Thoracic aorta (tissue), 2 donors: ENCODE results near the gene PARP9. TPM values are rescaled to one million over a fixed set of nuclear protein-coding genes. Genes with fewer than 3 reads are reported as not detected.

ENCODE experiments used
- ATAC-seq: fragments of 150-250 bp; one replicate; pipeline ENCODE4 v1.8.0; 2017; ENCODE audit warnings: low read depth; ENCODE audit not compliant: insufficient number of reproducible peaks, low FRiP score
- DNase-seq: peaks from one replicate; pipeline ENCODE4 v3.0.0-alpha.2; 2020; ENCODE audit warnings: low spot score
- H3K27ac ChIP-seq, 2 donors: fragments of 200-600 bp; sonication (generic); 1 replicate in 1 of 2; 2 replicates in 1 of 2; pipeline ENCODE4 v1.5.1; 2016; ENCODE audit warnings: mild to moderate bottlenecking in 2 of 2, moderate library complexity in 2 of 2
- H3K27me3 ChIP-seq: fragments of 200-600 bp; sonication (generic); replicated peaks from 2 replicates; pipeline ENCODE4 v1.6.0; 2016; ENCODE audit warnings: mild to moderate bottlenecking; ENCODE audit not compliant: insufficient read depth
- H3K36me3 ChIP-seq: fragments of 200-600 bp; sonication (generic); one replicate; pipeline ENCODE4 v1.5.1; 2016
- H3K4me1 ChIP-seq, 2 donors: fragments of 200-600 bp; sonication (generic); 1 replicate in 1 of 2; 2 replicates in 1 of 2; pipeline versions ENCODE4 v1.5.1 to v1.6.0; 2016; ENCODE audit warnings: low read depth in 2 of 2, mild to moderate bottlenecking in 1 of 2; ENCODE audit not compliant: control insufficient read depth in 1 of 2
- H3K4me3 ChIP-seq: fragments of 200-600 bp; sonication (generic); 2 replicates; pipeline ENCODE4 v1.5.1; 2016; ENCODE audit warnings: mild to moderate bottlenecking
- H3K9me3 ChIP-seq: fragments of 200-600 bp; sonication (generic); 2 replicates; pipeline ENCODE4 v1.5.1; 2016
- total RNA-seq, 2 donors: library from RNA; depleted of rRNA; stranded (reverse); fragments of >200 nt; gene quantifications; one replicate each; pipeline versions ENCODE4 v1.1.0 to v1.2.3, GENCODE V29; 2016
- TF ChIP-seq, protein P1 (sequence below): fragments of 200-600 bp; sonication (generic); IDR thresholded peaks from one replicate; pipeline ENCODE4 v1.5.1; 2019; ENCODE audit warnings: antibody characterized with exemption

The PARP9 gene
- total RNA-seq, 2 donors from 2014 or later = 31.8 to 38.0 TPM

GRCh38 chr3:122590610-122591009 is 26.5 kb upstream of the PARP9 start:
- H3K36me3 ChIP-seq = no peaks in the 10 kb centered on the region
- no peak for DNase-seq
- ATAC-seq = no peak
- H3K27me3 ChIP-seq = no peaks in the 10 kb centered on the region
- H3K4me3 ChIP-seq = no peak overlapping the region
- no peaks in the 10 kb centered on the region for H3K4me1 ChIP-seq
- H3K9me3 ChIP-seq = no peaks in the 10 kb centered on the region
- H3K27ac ChIP-seq = no peak overlapping the region
- TF ChIP-seq, protein P1, sequence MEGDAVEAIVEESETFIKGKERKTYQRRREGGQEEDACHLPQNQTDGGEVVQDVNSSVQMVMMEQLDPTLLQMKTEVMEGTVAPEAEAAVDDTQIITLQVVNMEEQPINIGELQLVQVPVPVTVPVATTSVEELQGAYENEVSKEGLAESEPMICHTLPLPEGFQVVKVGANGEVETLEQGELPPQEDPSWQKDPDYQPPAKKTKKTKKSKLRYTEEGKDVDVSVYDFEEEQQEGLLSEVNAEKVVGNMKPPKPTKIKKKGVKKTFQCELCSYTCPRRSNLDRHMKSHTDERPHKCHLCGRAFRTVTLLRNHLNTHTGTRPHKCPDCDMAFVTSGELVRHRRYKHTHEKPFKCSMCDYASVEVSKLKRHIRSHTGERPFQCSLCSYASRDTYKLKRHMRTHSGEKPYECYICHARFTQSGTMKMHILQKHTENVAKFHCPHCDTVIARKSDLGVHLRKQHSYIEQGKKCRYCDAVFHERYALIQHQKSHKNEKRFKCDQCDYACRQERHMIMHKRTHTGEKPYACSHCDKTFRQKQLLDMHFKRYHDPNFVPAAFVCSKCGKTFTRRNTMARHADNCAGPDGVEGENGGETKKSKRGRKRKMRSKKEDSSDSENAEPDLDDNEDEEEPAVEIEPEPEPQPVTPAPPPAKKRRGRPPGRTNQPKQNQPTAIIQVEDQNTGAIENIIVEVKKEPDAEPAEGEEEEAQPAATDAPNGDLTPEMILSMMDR = no peak

DNA sequence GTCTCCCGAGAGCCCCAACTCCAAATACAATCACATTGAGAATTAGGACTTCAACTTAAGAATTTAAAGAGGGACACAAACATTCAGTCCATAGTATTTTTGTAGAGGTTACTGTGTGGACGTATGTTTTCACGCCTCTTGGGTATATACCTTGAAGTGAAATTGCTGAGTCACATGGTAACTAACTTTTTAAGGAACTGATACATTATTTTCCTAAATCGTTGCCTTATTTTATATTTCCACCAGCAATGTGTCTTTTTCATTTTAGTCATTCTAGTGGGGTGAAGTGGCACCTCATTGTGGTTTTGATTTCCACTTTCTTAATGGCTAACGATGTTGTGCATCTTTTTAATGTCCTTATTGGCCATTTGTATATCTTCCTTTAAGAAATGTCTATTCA is 25.2 kb upstream of the PARP9 start:
- no peak overlapping the region for H3K27ac ChIP-seq
- H3K36me3 ChIP-seq = no peaks in the 10 kb centered on the region
- no peaks in the 10 kb centered on the region for H3K9me3 ChIP-seq
- TF ChIP-seq, protein P1 = no peak
- H3K4me3 ChIP-seq = no peak overlapping the region
- no peak for DNase-seq
- no peak for ATAC-seq
- H3K27me3 ChIP-seq = no peaks in the 10 kb centered on the region
- no peaks in the 10 kb centered on the region for H3K4me1 ChIP-seq

DNA sequence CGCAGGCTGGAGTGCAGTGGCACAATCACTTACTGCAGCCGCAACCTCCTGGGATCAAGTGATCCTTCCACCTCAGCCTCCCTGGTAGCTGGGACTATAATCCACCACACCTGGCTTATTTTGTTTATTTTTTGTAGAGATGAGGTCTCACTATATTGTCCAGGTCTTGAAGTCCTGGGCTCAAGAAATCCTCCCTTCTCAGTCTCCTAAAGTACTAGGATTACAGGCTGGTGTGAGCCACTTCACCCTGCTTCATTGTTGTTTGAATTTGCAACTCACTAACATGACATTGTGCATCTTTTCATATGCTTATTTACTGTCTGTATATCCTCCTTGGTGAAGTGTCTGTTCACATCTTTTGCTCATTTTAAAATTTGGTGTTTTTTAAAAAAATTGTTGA is 23.5 kb upstream of the PARP9 start:
- Histone ChIP-seq H3K9me3 (peaks cover 1% of the 10 kb centered on the region), H3K4me1 (no peaks in the 10 kb centered on the region), H3K27ac (no peak overlapping the region), H3K4me3 (no peak overlapping the region), H3K36me3 (no peaks in the 10 kb centered on the region), H3K27me3 (no peaks in the 10 kb centered on the region)
- ATAC-seq (no peak), DNase-seq (no peak)
- TF ChIP-seq, protein P1 = no peak

GRCh38 chr3:122586773-122587485 is 22.8 kb upstream of the PARP9 start:
- ATAC-seq = no peak
- TF ChIP-seq, protein P1 = no peak
- Histone ChIP-seq H3K27ac (no peak overlapping the region), H3K36me3 (no peaks in the 10 kb centered on the region), H3K9me3 (peaks cover 8% of the 10 kb centered on the region), H3K4me3 (no peak overlapping the region), H3K27me3 (no peaks in the 10 kb centered on the region), H3K4me1 (no peaks in the 10 kb centered on the region)
- DNase-seq = no peak

- ATAC-seq (no peak), DNase-seq (no peak)
- TF ChIP-seq, protein P1 = no peak
These were observed 22.0 kb upstream of the PARP9 start for GRCh38 chr3:122586098-122586497.

More at GRCh38 chr3:122586098-122586497, 22.0 kb upstream of the PARP9 start:
- H3K9me3 ChIP-seq = peaks cover 13% of the 10 kb centered on the region
- H3K27ac ChIP-seq = no peak overlapping the region
- H3K4me1 ChIP-seq = no peaks in the 10 kb centered on the region
- no peaks in the 10 kb centered on the region for H3K27me3 ChIP-seq
- H3K36me3 ChIP-seq = no peaks in the 10 kb centered on the region
- H3K4me3 ChIP-seq = no peak overlapping the region
